ENCODE results near the gene CNGB1.
A peak's percentile ranks its signal among the peaks of the same experiment; 100 is the strongest.
"Not testable (repeated sequence)": the region's sequence is repeated elsewhere in the genome, so short reads cannot be mapped to it uniquely, and the experiment has no call there.

Gene CNGB1

GRCh38 chr16:57996406-57997175 lies 25.7 kb upstream of the CNGB1 start:
- DNase-seq, result no peak

- no peak for DNase-seq
These were observed 24.9 kb upstream of the CNGB1 start for GRCh38 chr16:57995721-57996405.

- peak; percentile 63 to 65 for DNase-seq
These were observed 23.9 kb upstream of the CNGB1 start for GRCh38 chr16:57994778-57995177.

- DNase-seq, result no peak
These were observed 23.4 kb upstream of the CNGB1 start for GRCh38 chr16:57994361-57994760.

GRCh38 chr16:57993897-57994296 lies 23.0 kb upstream of the CNGB1 start:
- no peak for DNase-seq

- no peak for DNase-seq
These were observed 22.5 kb upstream of the CNGB1 start for GRCh38 chr16:57993438-57993837.

GRCh38 chr16:57992084-57992483 lies 21.2 kb upstream of the CNGB1 start:
- DNase-seq, result no peak

- DNase-seq, result no peak
These were observed 20.7 kb upstream of the CNGB1 start for GRCh38 chr16:57991551-57992059.

GRCh38 chr16:57988929-57989328 lies 18.0 kb upstream of the CNGB1 start:
- DNase-seq, result no peak

- DNase-seq, result no peak
These were observed 16.7 kb upstream of the CNGB1 start for GRCh38 chr16:57987441-57988177.

GRCh38 chr16:57986196-57986595 lies 15.3 kb upstream of the CNGB1 start:
- DNase-seq, result no peak

GRCh38 chr16:57985204-57986181 lies 14.6 kb upstream of the CNGB1 start:
- no peak for DNase-seq

- peak; percentile 95 for DNase-seq
These were observed 13.7 kb upstream of the CNGB1 start for GRCh38 chr16:57984443-57985203.

GRCh38 chr16:57982385-57982784 lies 11.5 kb upstream of the CNGB1 start:
- DNase-seq, result no peak

GRCh38 chr16:57981636-57982035 lies 10.7 kb upstream of the CNGB1 start:
- no peak for DNase-seq

- DNase-seq, result no peak
These were observed 8.2 kb upstream of the CNGB1 start for GRCh38 chr16:57979006-57979585.

- not testable (repeated sequence) for DNase-seq
These were observed 7.1 kb upstream of the CNGB1 start for GRCh38 chr16:57978070-57978465.

GRCh38 chr16:57977418-57978069 lies 6.6 kb upstream of the CNGB1 start:
- no peak for DNase-seq

- no peak for DNase-seq
These were observed 5.4 kb upstream of the CNGB1 start for GRCh38 chr16:57976331-57976796.

- DNase-seq, result no peak
These were observed 1.4 kb upstream of the CNGB1 start for GRCh38 chr16:57972306-57972705.
